Measurements from ENCODE around the gene FADS2.
A peak's percentile ranks its signal among the peaks of the same experiment; 100 is the strongest.

FADS2 gene

GRCh38 chr11:61869429-61869707 lies 41.3 kb downstream of the FADS2 start:
- no peak for DNase-seq

DNA sequence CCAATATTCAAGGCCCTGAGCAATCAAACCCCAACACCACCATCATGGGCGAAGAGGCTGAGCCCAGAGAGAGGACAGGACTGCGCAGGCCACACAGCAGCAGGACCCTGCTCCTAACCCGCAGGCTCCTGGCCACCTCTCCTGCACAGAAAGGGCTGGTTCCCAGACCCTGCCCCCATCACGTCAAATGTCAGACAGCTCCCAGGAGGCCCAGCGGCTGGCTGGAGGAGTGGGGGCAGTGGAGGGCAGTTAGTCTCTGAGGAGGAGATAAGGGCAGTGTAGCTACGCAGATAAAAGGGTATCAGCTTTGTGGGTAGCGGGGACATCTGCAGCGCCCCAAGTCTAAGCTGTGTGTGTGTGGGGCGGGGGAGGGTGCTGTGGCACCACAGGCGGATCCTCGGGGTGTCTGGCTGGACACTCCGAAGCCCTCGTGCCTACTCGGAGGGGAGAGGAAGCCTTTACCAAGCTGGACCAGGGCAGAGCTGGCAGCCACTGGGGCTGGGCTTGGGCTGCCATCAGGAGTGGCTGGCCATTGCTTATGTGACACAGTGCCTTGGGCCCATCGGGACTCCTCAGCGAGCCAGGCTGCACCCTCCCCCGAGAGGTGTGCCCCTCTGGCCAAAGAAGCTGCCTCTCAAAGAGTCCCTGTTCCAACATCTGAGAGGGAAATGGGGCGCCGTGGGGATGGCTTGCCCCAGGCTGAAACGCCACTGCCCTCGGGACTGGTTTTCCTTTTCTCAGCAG lies 41.8 kb downstream of the FADS2 start:
- DNase-seq = no peak

- peak; percentile 34 for DNase-seq
Observed at GRCh38 chr11:61870541-61871031, 42.5 kb downstream of the FADS2 start.

- peak; percentile 86 for DNase-seq
Observed at GRCh38 chr11:61871158-61871597, 43.1 kb downstream of the FADS2 start.

DNA sequence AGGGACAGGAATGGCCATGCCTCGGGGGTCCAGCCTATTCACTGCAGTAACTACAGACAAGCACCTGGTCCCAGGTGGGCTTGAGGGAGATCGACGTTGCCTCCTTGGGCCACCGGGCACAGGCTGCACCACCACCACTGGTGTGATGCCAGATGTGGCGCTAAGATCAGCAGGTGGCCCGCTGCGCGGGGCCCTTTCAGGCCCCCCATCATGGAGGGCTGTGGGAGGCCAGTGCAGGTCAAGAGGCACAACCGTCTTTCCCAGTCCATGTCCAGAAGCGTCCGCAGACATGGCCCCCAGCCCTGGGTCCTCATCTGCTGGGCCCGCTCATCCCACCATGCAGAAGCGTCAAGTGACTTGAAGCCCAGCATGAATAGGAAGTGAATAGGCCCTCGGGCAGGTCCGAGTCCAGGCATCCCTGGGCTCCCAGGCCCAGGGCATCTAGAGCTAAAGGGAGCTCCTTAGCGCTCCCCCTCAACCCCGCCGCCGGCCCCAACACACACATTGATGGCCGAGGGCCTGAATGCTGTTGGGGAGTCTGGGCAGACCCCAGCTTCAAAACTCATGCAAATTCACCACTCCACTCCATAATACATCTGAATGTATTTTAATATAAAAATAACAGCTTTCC lies 45.0 kb downstream of the FADS2 start:
- no peak for DNase-seq

- no peak for DNase-seq
Observed at GRCh38 chr11:61873588-61874376, 45.7 kb downstream of the FADS2 start.

DNA sequence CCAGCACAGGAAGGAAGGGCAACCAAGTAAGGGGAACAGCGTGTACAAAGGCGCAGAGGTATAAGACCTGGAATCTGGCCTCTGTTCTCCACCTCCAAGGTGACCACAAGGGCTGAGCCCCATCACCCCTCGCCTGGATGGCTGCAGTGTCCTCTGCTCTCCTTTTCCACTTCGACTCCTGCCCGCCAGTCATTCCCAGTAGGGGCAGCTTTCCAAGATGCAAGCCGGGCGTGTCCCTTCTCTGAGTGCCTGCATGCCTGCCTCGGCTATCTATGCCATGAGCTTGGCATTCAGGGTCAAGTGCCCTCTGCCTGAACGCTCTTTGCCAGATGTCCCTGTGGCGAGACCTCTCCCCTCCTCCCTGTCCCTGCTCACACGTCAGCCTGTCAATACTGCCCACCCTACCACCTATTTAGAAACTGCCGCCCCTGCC lies 46.3 kb downstream of the FADS2 start:
- no peak for DNase-seq

DNA sequence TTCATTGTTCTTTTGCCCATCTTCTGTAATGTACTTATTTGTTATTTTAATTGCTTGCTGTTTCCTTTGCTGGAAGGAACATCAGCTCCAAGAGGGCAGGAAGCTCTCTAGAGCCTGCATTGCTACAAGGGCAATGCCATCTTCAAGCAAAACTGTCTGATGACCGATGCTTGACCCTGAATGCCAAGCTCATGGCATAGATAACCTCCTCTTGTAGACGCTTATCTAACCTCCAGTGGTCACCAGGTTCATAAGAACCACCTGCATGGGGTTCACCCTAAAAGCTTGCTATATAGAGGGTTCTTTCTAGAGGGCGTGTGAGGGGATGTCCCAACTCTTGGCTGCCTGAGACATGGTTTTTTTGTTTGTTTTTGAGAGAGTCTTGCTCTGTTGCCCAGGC lies 46.8 kb downstream of the FADS2 start:
- DNase-seq = no peak

GRCh38 chr11:61875698-61876097 lies 47.6 kb downstream of the FADS2 start:
- no peak for DNase-seq

- DNase-seq = no peak
Observed at GRCh38 chr11:61879152-61879551, 51.1 kb downstream of the FADS2 start.

DNA sequence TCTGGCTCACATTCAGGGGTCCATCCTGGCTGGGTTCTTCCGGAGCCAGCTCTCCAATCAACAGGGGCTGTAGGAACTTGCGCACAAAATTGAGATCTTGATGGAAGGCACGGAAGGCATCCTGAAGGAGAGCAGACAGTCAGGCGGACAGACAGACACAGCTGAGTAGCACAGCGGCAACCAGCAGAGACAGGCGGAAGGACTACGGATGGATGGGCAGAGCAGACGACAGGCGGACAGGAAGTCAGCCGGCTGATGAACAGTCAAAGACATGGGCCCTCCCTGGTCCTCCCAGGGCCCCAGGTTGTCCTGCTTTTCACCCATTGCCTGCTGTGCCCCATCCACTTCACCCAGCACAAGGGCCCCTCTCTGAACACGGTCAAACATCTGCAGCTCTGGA lies 51.9 kb downstream of the FADS2 start:
- no peak for DNase-seq

DNA sequence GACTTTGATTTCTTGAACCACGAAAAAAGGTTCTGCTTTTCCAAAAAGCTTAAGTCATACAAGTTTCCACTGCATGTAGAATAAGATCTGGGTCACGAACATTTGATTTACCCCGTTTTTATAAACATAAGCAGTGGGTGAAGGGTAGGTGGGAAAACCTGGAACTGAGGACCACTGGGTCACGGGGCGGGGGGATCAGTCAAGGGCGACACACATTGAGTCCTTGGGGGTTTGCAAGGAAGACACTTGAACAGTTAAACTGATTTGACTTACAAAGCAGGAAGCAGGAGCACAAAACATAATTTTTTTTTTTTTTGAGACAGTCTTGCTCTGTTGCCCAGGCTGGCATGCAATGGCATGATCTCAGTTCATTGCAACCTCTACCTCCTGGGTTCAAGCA lies 52.4 kb downstream of the FADS2 start:
- no peak for DNase-seq

DNA sequence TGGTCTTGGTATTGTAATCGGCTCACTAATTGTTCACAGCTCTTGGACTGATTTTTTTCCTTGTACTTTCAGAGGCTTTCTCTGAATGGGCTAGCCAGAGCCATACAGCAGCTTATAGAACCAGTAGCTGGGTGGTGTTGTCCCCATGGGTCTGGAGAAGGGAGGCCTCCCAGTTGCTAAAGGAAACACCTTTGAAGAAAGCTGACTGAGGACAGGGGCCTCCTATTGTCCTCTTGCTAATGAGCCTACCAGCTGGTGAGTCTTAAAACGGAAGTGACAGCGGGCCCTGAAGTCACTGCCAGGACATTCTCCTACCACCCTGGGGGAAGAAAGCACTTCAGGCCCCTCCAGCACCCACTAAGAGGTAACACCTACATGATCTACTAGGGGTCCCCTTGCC lies 53.3 kb downstream of the FADS2 start:
- DNase-seq = no peak

DNA sequence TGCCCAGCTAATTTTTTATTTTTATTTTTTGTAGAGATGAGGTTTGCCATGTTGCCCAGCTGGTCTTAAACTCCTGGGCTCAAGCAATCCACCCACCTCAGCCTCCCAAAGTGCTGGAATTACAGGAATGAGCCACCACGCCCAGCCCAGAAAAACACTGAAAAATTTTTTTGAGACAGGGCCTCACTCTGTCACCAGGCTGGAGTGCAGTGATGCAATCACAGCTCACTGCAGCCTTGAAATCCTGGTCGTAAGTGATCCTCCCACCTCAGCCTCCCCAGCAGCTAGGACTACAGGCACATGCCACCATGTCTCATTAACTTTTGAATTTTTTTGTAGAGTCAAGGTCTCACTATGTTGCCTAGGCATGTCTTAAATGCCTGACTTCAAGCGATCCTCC lies 54.2 kb downstream of the FADS2 start:
- peak; percentile 62 for DNase-seq

DNA sequence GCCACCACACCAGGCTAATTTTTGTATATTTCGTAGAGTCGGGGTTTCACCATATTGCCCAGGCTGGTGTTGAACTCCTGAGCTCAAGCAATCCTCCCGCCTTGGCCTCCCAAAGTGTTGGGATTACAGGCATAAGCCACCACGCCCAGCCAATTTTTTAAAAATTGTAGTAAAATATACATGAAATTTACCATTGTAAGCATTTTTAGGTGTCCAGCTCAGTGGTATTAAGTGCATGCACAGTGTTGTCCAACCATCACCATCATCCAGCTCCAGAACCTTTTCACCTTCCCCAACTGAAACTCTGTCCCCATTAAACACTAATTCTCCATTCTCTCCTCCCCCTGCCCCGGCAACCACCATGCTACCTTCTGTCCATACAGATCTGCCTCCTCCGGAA lies 54.8 kb downstream of the FADS2 start:
- no peak for DNase-seq

DNA sequence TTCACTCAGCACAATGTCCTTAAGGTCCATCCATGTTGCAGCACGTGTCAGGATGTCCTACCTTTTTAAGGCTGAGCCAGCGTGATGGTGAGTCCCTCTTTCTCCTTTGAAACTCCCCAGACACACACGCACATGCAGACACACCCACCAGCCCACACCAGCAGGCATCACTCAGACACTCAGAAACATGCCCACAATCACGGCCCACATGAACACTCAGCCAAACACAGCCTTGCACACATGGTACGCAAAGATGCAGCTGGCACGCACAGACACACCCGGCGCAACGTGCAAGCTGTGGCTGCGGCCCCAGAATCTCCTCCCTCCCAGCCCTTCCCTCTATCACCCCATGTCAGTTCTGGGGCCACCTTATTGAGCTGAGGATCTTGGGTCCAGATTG lies 55.2 kb downstream of the FADS2 start:
- DNase-seq = no peak

- no peak for DNase-seq
Observed at GRCh38 chr11:61883947-61884346, 55.8 kb downstream of the FADS2 start.

GRCh38 chr11:61885166-61885778 lies 57.2 kb downstream of the FADS2 start:
- DNase-seq = no peak

GRCh38 chr11:61885784-61886580 lies 57.9 kb downstream of the FADS2 start:
- no peak for DNase-seq

DNA sequence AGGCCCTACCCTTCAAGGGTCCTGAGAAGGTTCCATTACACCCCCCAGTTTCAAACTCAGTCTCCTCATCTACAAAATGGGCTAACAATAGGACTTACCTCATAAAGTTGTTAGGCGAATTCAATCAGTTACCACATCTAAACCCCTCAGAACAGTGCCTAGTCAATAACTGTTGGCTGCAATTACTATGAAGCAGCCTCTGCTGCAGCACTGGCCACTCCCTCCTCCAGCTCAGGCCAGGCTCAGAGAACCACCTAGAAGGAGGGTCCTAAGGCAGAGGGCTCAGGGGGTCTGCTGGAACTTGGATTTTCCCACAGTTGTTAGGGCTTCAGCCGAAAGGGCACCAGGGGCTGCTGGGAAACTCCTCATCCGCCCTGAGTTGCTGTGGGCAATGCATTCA lies 58.5 kb downstream of the FADS2 start:
- DNase-seq = no peak

GRCh38 chr11:61887839-61888494 lies 59.9 kb downstream of the FADS2 start:
- DNase-seq = peak; percentile 92

DNA sequence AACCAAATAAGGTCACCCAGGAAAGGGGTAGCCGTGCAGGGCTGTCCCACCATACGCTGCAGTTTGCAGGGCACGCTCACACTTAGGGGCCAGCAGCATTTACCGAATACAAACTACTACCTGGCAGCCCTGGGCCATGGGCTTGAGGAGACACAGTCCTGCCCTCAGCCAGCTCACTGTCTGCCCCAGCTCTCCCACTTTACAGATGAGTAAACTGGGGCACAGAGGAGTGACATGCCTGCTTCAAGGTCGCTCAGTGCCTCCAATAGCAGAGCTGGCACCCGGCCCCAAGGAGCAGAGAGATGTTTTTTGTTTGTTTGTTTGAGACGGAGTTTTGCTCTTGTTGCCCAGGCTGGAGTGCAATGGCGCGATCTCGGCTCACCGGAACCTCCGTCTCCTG lies 60.5 kb downstream of the FADS2 start:
- DNase-seq = no peak
